Breast epithelium (tissue), 3 donors: ENCODE measurements around the gene RTP2.

Experiments
- CTCF ChIP-seq, 3 donors: fragments of 450-650 bp; IDR thresholded peaks; one replicate each; pipeline ENCODE4 v1.5.1; 2016 to 2017; ENCODE audit warnings: antibody characterized with exemption in 3 of 3, mild to moderate bottlenecking in 3 of 3, moderate library complexity in 3 of 3
- POLR2A ChIP-seq: fragments of 450-650 bp; IDR thresholded peaks from one replicate; pipeline ENCODE4 v1.6.1; 2016; ENCODE audit warnings: antibody characterized with exemption, mild to moderate bottlenecking, moderate library complexity

GRCh38 chr3:187678726-187679268, 23.6 kb downstream of the RTP2 start:
- TF ChIP-seq CTCF (IDR thresholded peaks at IDR 0.05) = peak; percentile 36 to 50 (median 50)
- no peak for TF ChIP-seq POLR2A
